Hematopoietic multipotent progenitor cell treated with erythropoietin and hydrocortisone succinate and interleukin-3 and kit ligand, for 4 days (in vitro differentiated cells): ENCODE results near the gene TUBB3.
"Not testable (repeated sequence)": the region's sequence is repeated elsewhere in the genome, so short reads cannot be mapped to it uniquely, and the experiment has no call there.

Experiments used
- DNase-seq: peaks from one replicate; pipeline ENCODE4 v3.0.0-alpha.2; 2015

Gene TUBB3

DNA sequence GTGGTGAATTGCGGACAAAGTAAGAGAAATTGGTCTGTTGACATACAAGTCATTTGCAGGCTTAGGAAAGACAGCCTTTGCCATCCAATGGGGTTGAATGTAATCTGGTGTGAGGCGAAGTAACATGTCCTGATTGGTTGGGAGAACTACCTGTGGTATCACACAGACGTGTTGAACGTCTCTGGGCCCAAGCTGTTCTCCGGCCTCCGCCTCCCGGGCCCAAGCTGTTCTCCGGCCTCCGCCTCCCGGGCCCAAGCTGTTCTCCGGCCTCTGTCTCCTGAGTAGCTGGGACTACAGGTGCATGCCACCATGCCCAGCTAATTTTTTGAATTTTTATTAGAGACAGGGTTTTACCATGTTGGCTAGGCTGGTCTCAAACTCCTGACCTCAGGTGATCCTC, 44.9 kb downstream of the TUBB3 start:
- not testable (repeated sequence) for DNase-seq

DNA sequence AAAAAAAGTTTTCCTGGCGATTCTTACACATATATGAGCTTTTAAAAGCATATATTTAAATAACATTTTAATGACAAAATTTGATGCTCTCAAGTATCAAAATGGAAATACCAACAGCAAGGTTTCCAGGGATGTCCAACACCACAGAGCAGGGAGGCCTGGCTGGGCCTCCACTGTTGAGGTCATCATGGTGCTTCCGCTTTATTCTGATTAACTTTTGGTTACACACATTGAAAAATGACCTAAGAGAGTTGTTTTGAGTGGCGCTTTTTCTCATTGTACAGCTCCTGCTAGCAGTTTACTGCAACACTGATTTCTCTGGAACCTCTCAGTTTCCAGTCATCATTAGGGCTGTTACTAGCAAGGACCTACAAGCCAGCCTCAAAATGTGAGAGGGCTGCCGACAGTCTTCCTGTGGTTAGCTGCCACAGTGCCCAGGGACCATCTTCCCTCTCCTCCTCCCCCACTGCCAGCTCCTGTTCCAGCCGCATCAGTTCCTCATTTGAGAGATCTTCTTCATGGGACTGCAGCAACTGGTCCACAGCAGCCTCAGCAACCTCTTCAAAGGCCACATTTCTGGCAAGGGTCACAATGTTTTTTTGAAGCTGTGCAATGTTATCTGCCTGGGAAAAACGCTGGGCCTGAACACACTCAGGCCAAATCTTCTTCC, 46.7 kb downstream of the TUBB3 start:
- DNase-seq, result peak; percentile 85

GRCh38 chr16:89971495-89972243, 48.5 kb downstream of the TUBB3 start:
- DNase-seq, result no peak

- peak; percentile 97 for DNase-seq
These were observed 49.4 kb downstream of the TUBB3 start for GRCh38 chr16:89972244-89973234.

DNA sequence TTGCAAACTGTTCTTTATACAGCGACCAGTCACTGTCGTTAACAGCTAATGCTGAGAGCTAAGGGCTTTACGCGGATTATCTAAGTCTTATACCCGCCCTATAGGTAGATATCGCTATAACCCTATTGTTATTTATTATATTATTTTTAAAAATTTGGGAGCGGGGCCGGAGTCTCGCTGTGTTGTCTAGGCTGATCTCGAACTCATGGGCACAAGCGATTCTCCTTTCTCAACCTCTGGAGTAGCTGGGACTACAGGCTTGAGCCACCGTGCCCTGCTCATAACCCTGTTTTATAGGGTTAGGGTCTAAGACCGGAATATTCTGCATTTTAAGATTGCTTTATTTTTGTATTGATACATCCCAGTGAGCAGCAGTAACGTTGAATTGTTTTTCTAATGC, 50.1 kb downstream of the TUBB3 start:
- no peak for DNase-seq

GRCh38 chr16:89973654-89974335, 50.7 kb downstream of the TUBB3 start:
- DNase-seq, result no peak

DNA sequence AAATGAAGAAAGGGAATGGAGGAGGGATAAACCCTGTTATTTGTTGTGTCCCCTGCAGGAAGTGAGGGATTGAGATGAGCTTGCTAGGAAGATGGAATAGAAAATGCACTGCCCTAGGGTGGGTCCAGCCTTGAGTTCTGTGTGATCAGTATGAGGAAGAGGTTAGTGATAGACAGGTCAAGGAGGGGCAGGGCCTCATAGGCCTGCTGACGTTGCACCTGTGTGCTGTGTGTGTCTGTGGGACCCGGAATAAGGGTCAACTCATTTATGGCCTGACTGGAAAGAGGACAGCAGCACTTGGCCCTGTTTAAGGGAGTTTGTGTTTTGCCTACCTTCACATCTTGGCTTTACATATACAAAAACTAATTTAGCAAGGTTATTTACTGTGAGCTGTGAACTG, 51.7 kb downstream of the TUBB3 start:
- DNase-seq, result no peak

- DNase-seq, result no peak
These were observed 58.3 kb downstream of the TUBB3 start for GRCh38 chr16:89981414-89981813.

DNA sequence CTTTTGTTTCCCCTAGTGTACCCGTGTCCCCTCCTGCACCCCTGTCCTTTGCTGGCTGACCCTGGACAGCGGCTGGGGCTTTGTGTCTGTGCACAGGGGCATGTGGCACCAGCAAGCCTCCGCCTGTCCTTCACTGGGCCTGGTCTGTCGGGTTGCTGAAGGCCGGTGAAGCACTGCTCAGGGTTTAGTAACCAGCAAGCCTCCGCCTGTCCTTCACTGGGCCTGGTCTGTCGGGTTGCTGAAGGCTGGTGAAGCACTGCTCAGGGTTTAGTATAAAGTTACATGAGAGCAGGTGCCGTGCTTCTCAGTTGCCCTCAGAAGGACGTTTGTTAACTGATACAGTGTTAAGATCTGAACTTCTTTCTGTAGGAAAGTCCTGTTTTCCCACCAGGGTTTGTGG, 59.2 kb downstream of the TUBB3 start:
- DNase-seq, result no peak

- no peak for DNase-seq
These were observed 60.4 kb downstream of the TUBB3 start for GRCh38 chr16:89983536-89983935.

DNA sequence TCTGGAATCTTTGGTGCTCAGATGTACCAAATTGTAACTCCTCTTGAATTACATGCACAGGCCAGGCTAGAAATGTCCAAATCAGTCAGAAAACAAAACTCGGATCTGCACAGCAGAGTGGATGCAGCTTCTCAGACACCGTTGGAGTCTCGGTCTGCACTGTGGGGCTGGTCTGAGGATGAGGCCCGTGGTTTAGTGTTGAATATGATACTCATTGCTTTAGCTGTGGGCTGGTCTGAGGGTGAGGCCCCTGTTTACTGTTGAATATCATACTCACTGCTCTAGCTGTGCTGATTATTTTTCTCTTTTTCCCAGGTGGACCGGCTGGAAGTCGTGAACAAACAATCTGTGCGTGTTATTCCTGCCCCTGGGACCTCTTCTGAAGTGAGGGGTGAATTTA, 61.1 kb downstream of the TUBB3 start:
- DNase-seq, result no peak

GRCh38 chr16:89985219-89985618, 62.1 kb downstream of the TUBB3 start:
- DNase-seq, result no peak
